NCI-H345 (cell line): ENCODE measurements around the gene CEL.
"Not testable (repeated sequence)": the region's sequence is repeated elsewhere in the genome, so short reads cannot be mapped to it uniquely, and the experiment has no call there.

Experiments
- DNase-seq: peaks from one replicate; lab custom pipeline; 2025; lab: John Stamatoyannopoulos, UW

Gene CEL

GRCh38 chr9:133046900-133047295 lies 14.9 kb upstream of the CEL start:
- no peak for DNase-seq

GRCh38 chr9:133048595-133048994 lies 13.2 kb upstream of the CEL start:
- DNase-seq = no peak

- DNase-seq = no peak
Observed at GRCh38 chr9:133049043-133049442, 12.7 kb upstream of the CEL start.

GRCh38 chr9:133050142-133050541 lies 11.6 kb upstream of the CEL start:
- DNase-seq = peak; percentile 39

GRCh38 chr9:133050781-133051180 lies 11.0 kb upstream of the CEL start:
- DNase-seq = no peak

- no peak for DNase-seq
Observed at GRCh38 chr9:133051281-133051900, 10.4 kb upstream of the CEL start.

- DNase-seq = no peak
Observed at GRCh38 chr9:133051966-133052539, 9.7 kb upstream of the CEL start.

- DNase-seq = no peak
Observed at GRCh38 chr9:133054194-133054890, 7.4 kb upstream of the CEL start.

- DNase-seq = no peak
Observed at GRCh38 chr9:133054966-133055365, 6.8 kb upstream of the CEL start.

GRCh38 chr9:133055788-133056420 lies 5.9 kb upstream of the CEL start:
- no peak for DNase-seq

- no peak for DNase-seq
Observed at GRCh38 chr9:133056533-133056932, 5.2 kb upstream of the CEL start.

- DNase-seq = no peak
Observed at GRCh38 chr9:133057006-133057405, 4.8 kb upstream of the CEL start.

- no peak for DNase-seq
Observed at GRCh38 chr9:133057553-133057952, 4.2 kb upstream of the CEL start.

- no peak for DNase-seq
Observed at GRCh38 chr9:133058071-133058470, 3.7 kb upstream of the CEL start.

GRCh38 chr9:133058550-133059320 lies 3.0 kb upstream of the CEL start:
- DNase-seq = no peak

- no peak for DNase-seq
Observed at GRCh38 chr9:133059623-133060022, 2.2 kb upstream of the CEL start.

- peak; percentile 18 for DNase-seq
Observed at GRCh38 chr9:133060417-133060841, 1.4 kb upstream of the CEL start.

GRCh38 chr9:133061019-133061763 lies 590 bp upstream of the CEL start:
- DNase-seq = peak; percentile 51

- DNase-seq = not testable (repeated sequence)
Observed at GRCh38 chr9:133062569-133062968, 788 bp downstream of the CEL start.

GRCh38 chr9:133063159-133063499 lies 1.3 kb downstream of the CEL start:
- DNase-seq = no peak

- DNase-seq = no peak
Observed at GRCh38 chr9:133063500-133064231, 1.9 kb downstream of the CEL start.
